IPS-18a (cell line): ENCODE results near the gene DHFR2.
"Not testable (repeated sequence)": the region's sequence is repeated elsewhere in the genome, so short reads cannot be mapped to it uniquely, and the experiment has no call there.

ENCODE experiments used
- H3K27ac ChIP-seq: one replicate; pipeline ENCODE4 v1.5.1; 2013; ENCODE audit warnings: low read length
- H3K27me3 ChIP-seq: one replicate; pipeline ENCODE4 v1.6.1; 2013; ENCODE audit warnings: mild to moderate bottlenecking, low read length; ENCODE audit not compliant: control insufficient read depth, insufficient read depth
- H3K36me3 ChIP-seq: one replicate; pipeline ENCODE4 v1.6.1; 2013; ENCODE audit warnings: low read depth, low read length; ENCODE audit not compliant: control insufficient read depth
- H3K4me1 ChIP-seq: one replicate; pipeline ENCODE4 v1.6.1; 2013; ENCODE audit warnings: low read depth, low read length; ENCODE audit not compliant: control insufficient read depth
- H3K4me3 ChIP-seq: one replicate; pipeline ENCODE4 v1.5.1; 2013; ENCODE audit warnings: low read length
- H3K9ac ChIP-seq: one replicate; pipeline ENCODE4 v1.6.1; 2013; ENCODE audit warnings: mild to moderate bottlenecking, low read length, moderate library complexity
- H3K9me3 ChIP-seq: one replicate; pipeline ENCODE4 v1.6.1; 2013; ENCODE audit warnings: low read depth, low read length; ENCODE audit not compliant: control insufficient read depth

Gene DHFR2

GRCh38 chr3:94062513-94063404, at the start of gene DHFR2, which contains the start of gene NSUN3:
Gene DHFR2, minus strand, starts transcription at chr3:94062916. Its CDS starts 1,405 bp downstream, at chr3:94061511.
Gene NSUN3, plus strand, starts transcription at chr3:94063061. Its CDS starts 66 bp downstream, at chr3:94063127.
- peak within 1 kb of the TSS; percentile 97 for H3K4me3 ChIP-seq
- H3K36me3 ChIP-seq = no peaks in the 10 kb centered on the region
- H3K27ac ChIP-seq = peak within 1 kb of the TSS; percentile 93
- H3K4me1 ChIP-seq = no peaks in the 10 kb centered on the region
- no peaks in the 10 kb centered on the region for H3K9me3 ChIP-seq
- H3K9ac ChIP-seq = peak within 1 kb of the TSS; percentile 94
- H3K27me3 ChIP-seq = no peaks in the 10 kb centered on the region

GRCh38 chr3:94110854-94111253, 48.1 kb upstream of the DHFR2 start:
- Histone ChIP-seq H3K4me1 (peaks cover 2% of the 10 kb centered on the region), H3K9me3 (no peaks in the 10 kb centered on the region), H3K36me3 (peaks cover 6% of the 10 kb centered on the region), H3K9ac (no peak overlapping the region), H3K27ac (no peak overlapping the region), H3K27me3 (no peaks in the 10 kb centered on the region), H3K4me3 (no peak overlapping the region)

GRCh38 chr3:94110232-94110631, 47.5 kb upstream of the DHFR2 start:
- H3K9ac ChIP-seq, H3K4me1 ChIP-seq, H3K36me3 ChIP-seq, H3K27me3 ChIP-seq, H3K9me3 ChIP-seq, H3K4me3 ChIP-seq, H3K27ac ChIP-seq: not testable (repeated sequence)

- H3K27me3 ChIP-seq = no peaks in the 10 kb centered on the region
- H3K4me3 ChIP-seq = no peak overlapping the region
- H3K36me3 ChIP-seq = no peaks in the 10 kb centered on the region
- no peaks in the 10 kb centered on the region for H3K9me3 ChIP-seq
- H3K27ac ChIP-seq = no peak overlapping the region
- no peak overlapping the region for H3K9ac ChIP-seq
- no peaks in the 10 kb centered on the region for H3K4me1 ChIP-seq
Measured at GRCh38 chr3:94106268-94106667, 43.6 kb upstream of the DHFR2 start.

GRCh38 chr3:94101860-94102259, 39.1 kb upstream of the DHFR2 start:
- Histone ChIP-seq H3K27me3 (no peaks in the 10 kb centered on the region), H3K36me3 (peaks cover 7% of the 10 kb centered on the region), H3K9me3 (no peaks in the 10 kb centered on the region), H3K27ac (no peak overlapping the region), H3K4me3 (no peak overlapping the region), H3K4me1 (no peaks in the 10 kb centered on the region), H3K9ac (no peak overlapping the region)

GRCh38 chr3:94099311-94099710, 36.6 kb upstream of the DHFR2 start:
- Histone ChIP-seq H3K9ac (no peak overlapping the region), H3K27me3 (no peaks in the 10 kb centered on the region), H3K4me3 (no peak overlapping the region)

GRCh38 chr3:94098452-94098851, 35.7 kb upstream of the DHFR2 start:
- Histone ChIP-seq H3K27me3 (no peaks in the 10 kb centered on the region), H3K4me1 (no peaks in the 10 kb centered on the region), H3K9ac (no peak overlapping the region), H3K36me3 (peaks cover 10% of the 10 kb centered on the region), H3K27ac (no peak overlapping the region), H3K9me3 (no peaks in the 10 kb centered on the region), H3K4me3 (no peak overlapping the region)

More at GRCh38 chr3:94099311-94099710, 36.6 kb upstream of the DHFR2 start:
- H3K36me3 ChIP-seq = peaks cover 10% of the 10 kb centered on the region
- no peaks in the 10 kb centered on the region for H3K9me3 ChIP-seq
- no peak overlapping the region for H3K27ac ChIP-seq
- H3K4me1 ChIP-seq = no peaks in the 10 kb centered on the region

GRCh38 chr3:94095111-94095510, 32.4 kb upstream of the DHFR2 start:
- Histone ChIP-seq H3K27ac (no peak overlapping the region), H3K9ac (no peak overlapping the region), H3K4me3 (no peak overlapping the region), H3K27me3 (no peaks in the 10 kb centered on the region), H3K36me3 (peaks cover 10% of the 10 kb centered on the region), H3K9me3 (no peaks in the 10 kb centered on the region), H3K4me1 (no peaks in the 10 kb centered on the region)

- H3K4me3 ChIP-seq = no peak overlapping the region
- H3K27me3 ChIP-seq = no peaks in the 10 kb centered on the region
- H3K9me3 ChIP-seq = no peaks in the 10 kb centered on the region
- H3K4me1 ChIP-seq = no peaks in the 10 kb centered on the region
- no peak overlapping the region for H3K9ac ChIP-seq
- H3K27ac ChIP-seq = no peak overlapping the region
- peaks cover 5% of the 10 kb centered on the region for H3K36me3 ChIP-seq
Measured at GRCh38 chr3:94093151-94093550, 30.4 kb upstream of the DHFR2 start.

GRCh38 chr3:94092086-94092485, 29.4 kb upstream of the DHFR2 start:
- Histone ChIP-seq H3K36me3 (peaks cover 2% of the 10 kb centered on the region), H3K27me3 (no peaks in the 10 kb centered on the region)

GRCh38 chr3:94089126-94089525, 26.4 kb upstream of the DHFR2 start:
- Histone ChIP-seq H3K36me3 (no peaks in the 10 kb centered on the region), H3K9ac (no peak overlapping the region), H3K9me3 (no peaks in the 10 kb centered on the region), H3K4me3 (no peak overlapping the region), H3K27me3 (no peaks in the 10 kb centered on the region), H3K27ac (no peak overlapping the region), H3K4me1 (no peaks in the 10 kb centered on the region)

More at GRCh38 chr3:94092086-94092485, 29.4 kb upstream of the DHFR2 start:
- Histone ChIP-seq H3K9ac (no peak overlapping the region), H3K4me3 (no peak overlapping the region), H3K4me1 (no peaks in the 10 kb centered on the region), H3K27ac (no peak overlapping the region), H3K9me3 (no peaks in the 10 kb centered on the region)

- no peak overlapping the region for H3K4me3 ChIP-seq
- no peaks in the 10 kb centered on the region for H3K27me3 ChIP-seq
- H3K36me3 ChIP-seq = no peaks in the 10 kb centered on the region
- no peak overlapping the region for H3K27ac ChIP-seq
- H3K9ac ChIP-seq = no peak overlapping the region
- H3K4me1 ChIP-seq = no peaks in the 10 kb centered on the region
- H3K9me3 ChIP-seq = no peaks in the 10 kb centered on the region
Measured at GRCh38 chr3:94083261-94083660, 20.5 kb upstream of the DHFR2 start.
